Upper lobe of left lung (tissue), 6 donors: Measurements from ENCODE around the gene FLT4. TPM values are rescaled to one million over a fixed set of nuclear protein-coding genes. Genes with fewer than 3 reads are reported as not detected.
A peak's percentile ranks its signal among the peaks of the same experiment; 100 is the strongest.

Experiments used
- ATAC-seq, 2 donors: fragments of 200-7000 bp; cut with Tn5 transposase; one replicate each; pipeline ENCODE4 v1.9.1; 2022; ENCODE audit warnings: mild to moderate bottlenecking in 2 of 2, moderate library complexity in 2 of 2; ENCODE audit not compliant: low FRiP score in 2 of 2
- DNase-seq, 2 donors: peaks; one replicate each; pipeline ENCODE4 v3.0.0-alpha.2; 2019 to 2020
- H3K27ac ChIP-seq, 4 donors: fragments of 200-600 bp; sonication (generic); one replicate each; pipeline ENCODE4 v1.5.1; 2016 to 2019
- H3K27me3 ChIP-seq, 4 donors: fragments of 200-600 bp; sonication (generic); one replicate each; pipeline ENCODE4 v1.5.1; 2017 to 2019
- H3K36me3 ChIP-seq, 4 donors: fragments of 200-600 bp; sonication (generic); one replicate each; pipeline ENCODE4 v1.5.1; 2016 to 2019
- H3K4me1 ChIP-seq, 4 donors: fragments of 200-600 bp; sonication (generic); one replicate each; pipeline ENCODE4 v1.5.1; 2018 to 2019
- H3K4me3 ChIP-seq, 4 donors: fragments of 200-600 bp; sonication (generic); one replicate each; pipeline ENCODE4 v1.5.1; 2017 to 2019; ENCODE audit warnings: mild to moderate bottlenecking in 2 of 4, moderate library complexity in 1 of 4
- H3K9me3 ChIP-seq, 4 donors: fragments of 200-600 bp; sonication (generic); one replicate each; pipeline ENCODE4 v1.5.1; 2018 to 2019
- EP300 ChIP-seq, 4 donors: sonication (generic); formaldehyde crosslinking; IDR thresholded peaks; one replicate each; pipeline ENCODE4 v1.5.1; 2017; ENCODE audit warnings: antibody characterized with exemption in 4 of 4, control low read depth in 2 of 4
- POLR2A ChIP-seq, 4 donors: fragments of 450-650 bp; IDR thresholded peaks; one replicate each; pipeline ENCODE4 v1.5.1; 2016 to 2017; ENCODE audit warnings: antibody characterized with exemption in 4 of 4, mild to moderate bottlenecking in 2 of 4
- POLR2AphosphoS5 ChIP-seq, 2 donors: sonication (generic); formaldehyde crosslinking; IDR thresholded peaks; one replicate each; pipeline ENCODE4 v1.5.1; 2017; ENCODE audit warnings: antibody characterized with exemption in 2 of 2
- WGBS, 2 donors: methylation state at CpG; one replicate each; pipeline ENCODE4 v1.1.5; 2017 to 2018; 5-methylcytosine and 5-hydroxymethylcytosine counted together
- total RNA-seq, 6 donors: library from RNA; depleted of rRNA in 4 of 6; stranded (reverse); fragments of >200 nt in 4 of 6; gene quantifications; one replicate each; pipeline versions ENCODE4 v1.1.0 to v1.2.1, GENCODE V29; 2016 to 2021
- TF ChIP-seq, protein P1 (sequence below), 6 experiments: fragments of 450-650 bp in 4 of 6; fragments of 200-600 bp in 2 of 6; sonication (generic) in 2 of 6; IDR thresholded peaks; one replicate each; pipeline ENCODE4 v1.5.1; 2016 to 2019; ENCODE audit warnings: antibody characterized with exemption in 6 of 6
- donor health status: DM: no; HTN: no; CAD: no; lungs with moderate emphysema.
- donor health status: DM: no; HTN: yes; CAD: no; lungs with severe emphysema.

Gene FLT4
- total RNA-seq, 6 donors from 2014 or later = 11.7 to 34.0 (median 21.2) TPM

DNA sequence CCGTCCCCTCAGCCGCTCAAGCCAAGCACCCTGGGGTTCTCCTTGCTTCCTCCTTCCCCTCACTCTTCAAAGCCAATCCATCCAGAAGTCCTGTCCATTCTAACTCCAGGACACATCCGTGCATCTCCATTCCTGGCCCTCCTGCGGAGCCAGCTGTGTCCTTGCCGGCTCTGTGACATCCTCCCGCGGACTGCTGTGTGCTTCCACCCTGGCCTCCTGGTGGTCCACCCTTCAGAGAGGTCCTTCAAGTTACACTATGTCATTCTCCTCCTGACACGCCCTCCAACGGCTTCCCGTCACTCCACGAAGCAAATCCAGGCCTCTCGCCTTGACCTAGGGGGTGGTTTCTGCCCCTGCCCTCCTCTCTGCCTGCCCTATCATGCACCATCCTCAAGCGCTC is 45.1 kb downstream of the FLT4 start:
- Histone ChIP-seq H3K27ac (no peak overlapping the region), H3K4me3 (no peak overlapping the region), H3K4me1 (peaks cover 0 to 12% (median 2%) of the 10 kb centered on the region in 4 donors), H3K36me3 (peaks cover 0 to 4% (median 0%) of the 10 kb centered on the region in 4 donors), H3K9me3 (no peaks in the 10 kb centered on the region), H3K27me3 (no peaks in the 10 kb centered on the region)
- TF ChIP-seq POLR2A (IDR thresholded peaks at IDR 0.05) = no peak
- TF ChIP-seq, protein P1, sequence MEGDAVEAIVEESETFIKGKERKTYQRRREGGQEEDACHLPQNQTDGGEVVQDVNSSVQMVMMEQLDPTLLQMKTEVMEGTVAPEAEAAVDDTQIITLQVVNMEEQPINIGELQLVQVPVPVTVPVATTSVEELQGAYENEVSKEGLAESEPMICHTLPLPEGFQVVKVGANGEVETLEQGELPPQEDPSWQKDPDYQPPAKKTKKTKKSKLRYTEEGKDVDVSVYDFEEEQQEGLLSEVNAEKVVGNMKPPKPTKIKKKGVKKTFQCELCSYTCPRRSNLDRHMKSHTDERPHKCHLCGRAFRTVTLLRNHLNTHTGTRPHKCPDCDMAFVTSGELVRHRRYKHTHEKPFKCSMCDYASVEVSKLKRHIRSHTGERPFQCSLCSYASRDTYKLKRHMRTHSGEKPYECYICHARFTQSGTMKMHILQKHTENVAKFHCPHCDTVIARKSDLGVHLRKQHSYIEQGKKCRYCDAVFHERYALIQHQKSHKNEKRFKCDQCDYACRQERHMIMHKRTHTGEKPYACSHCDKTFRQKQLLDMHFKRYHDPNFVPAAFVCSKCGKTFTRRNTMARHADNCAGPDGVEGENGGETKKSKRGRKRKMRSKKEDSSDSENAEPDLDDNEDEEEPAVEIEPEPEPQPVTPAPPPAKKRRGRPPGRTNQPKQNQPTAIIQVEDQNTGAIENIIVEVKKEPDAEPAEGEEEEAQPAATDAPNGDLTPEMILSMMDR (IDR thresholded peaks at IDR 0.05) = no peak
- no peak for TF ChIP-seq POLR2AphosphoS5 (IDR thresholded peaks at IDR 0.05)
- TF ChIP-seq EP300 (IDR thresholded peaks at IDR 0.05) = no peak
- ATAC-seq = no peak
- DNase-seq = no peak
- 84 to 86% methylated on average over 13 of the region's 13 CpGs for WGBS, 2 donors

DNA sequence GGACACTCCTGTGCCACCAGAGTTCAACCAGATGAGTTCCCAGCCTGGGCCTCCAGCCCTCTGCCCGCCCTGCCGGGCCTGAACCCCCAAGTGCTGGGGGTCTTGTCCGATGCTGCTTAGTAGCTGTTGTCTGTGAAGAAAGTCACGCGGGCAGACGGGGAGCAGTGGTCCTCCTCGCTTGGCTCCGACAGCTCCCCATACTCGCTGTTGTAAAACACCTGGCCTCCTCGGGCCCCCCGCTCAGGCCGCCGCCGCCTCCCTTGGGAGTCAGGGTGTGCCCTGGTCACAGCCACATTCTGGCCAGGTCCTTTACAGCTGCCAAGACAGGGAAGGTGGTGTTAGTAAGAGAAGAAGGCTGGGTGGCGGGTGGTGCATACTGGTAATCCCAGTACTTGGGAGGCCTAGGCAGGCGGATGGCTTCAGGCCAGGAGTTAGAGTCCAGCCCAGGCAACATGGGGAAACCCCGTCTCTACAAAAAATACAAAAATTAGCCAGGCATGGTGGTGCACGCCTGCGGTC is 46.3 kb downstream of the FLT4 start:
- ATAC-seq = no peak
- no peaks in the 10 kb centered on the region for H3K36me3 ChIP-seq
- no peaks in the 10 kb centered on the region for H3K9me3 ChIP-seq
- H3K4me3 ChIP-seq = no peak overlapping the region
- H3K4me1 ChIP-seq = peaks cover 0 to 10% (median 2%) of the 10 kb centered on the region in 4 donors
- no peak overlapping the region for H3K27ac ChIP-seq
- WGBS, 2 donors = 94 to 96% methylated on average over 16 to 18 of the region's 19 CpGs
- TF ChIP-seq, protein P1 (IDR thresholded peaks at IDR 0.05) = no peak
- TF ChIP-seq POLR2A (IDR thresholded peaks at IDR 0.05) = no peak
- TF ChIP-seq POLR2AphosphoS5 (IDR thresholded peaks at IDR 0.05) = no peak
- TF ChIP-seq EP300 (IDR thresholded peaks at IDR 0.05) = no peak
- no peaks in the 10 kb centered on the region for H3K27me3 ChIP-seq
- DNase-seq = peak in 1 of 2 donors; percentile 84

DNA sequence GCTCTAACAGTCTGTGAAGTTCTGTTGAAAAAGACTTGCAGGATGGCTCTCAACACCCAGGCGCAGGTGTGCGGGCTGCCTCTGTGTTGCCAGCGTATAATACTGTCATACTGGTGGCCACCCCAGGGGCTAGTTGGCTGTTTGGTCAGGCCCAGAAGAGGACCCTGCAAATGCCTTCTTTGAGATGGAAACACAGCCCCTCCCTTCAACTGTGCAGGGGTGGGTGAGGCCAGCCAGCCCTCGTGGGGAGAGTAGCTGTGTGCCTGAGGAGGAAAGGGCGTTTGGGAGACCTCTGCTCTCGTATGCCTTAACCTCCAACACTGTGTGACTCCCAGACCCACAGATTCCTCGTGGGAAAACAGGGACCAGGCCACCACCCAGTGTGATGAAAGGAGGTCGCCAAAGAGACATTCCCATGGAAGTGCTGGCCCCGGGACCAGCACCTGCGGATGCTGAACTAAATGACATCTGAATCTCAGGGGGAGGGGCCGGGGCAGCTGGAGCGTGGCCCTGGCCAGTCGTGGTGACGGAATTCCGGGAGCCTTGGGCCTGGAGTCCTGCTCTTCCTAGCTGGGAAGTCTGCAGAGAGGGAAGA is 46.8 kb downstream of the FLT4 start:
- ATAC-seq (no peak), DNase-seq (no peak)
- no peak for TF ChIP-seq POLR2A (IDR thresholded peaks at IDR 0.05)
- no peak for TF ChIP-seq POLR2AphosphoS5 (IDR thresholded peaks at IDR 0.05)
- TF ChIP-seq, protein P1 (IDR thresholded peaks at IDR 0.05) = no peak
- no peak for TF ChIP-seq EP300 (IDR thresholded peaks at IDR 0.05)
- Histone ChIP-seq H3K9me3 (no peaks in the 10 kb centered on the region), H3K4me1 (peaks cover 0 to 10% (median 2%) of the 10 kb centered on the region in 4 donors), H3K36me3 (no peaks in the 10 kb centered on the region), H3K27me3 (no peaks in the 10 kb centered on the region), H3K27ac (no peak overlapping the region), H3K4me3 (no peak overlapping the region)
- WGBS, 2 donors = 78 to 80% methylated on average over 4 to 15 of the region's 15 CpGs

DNA sequence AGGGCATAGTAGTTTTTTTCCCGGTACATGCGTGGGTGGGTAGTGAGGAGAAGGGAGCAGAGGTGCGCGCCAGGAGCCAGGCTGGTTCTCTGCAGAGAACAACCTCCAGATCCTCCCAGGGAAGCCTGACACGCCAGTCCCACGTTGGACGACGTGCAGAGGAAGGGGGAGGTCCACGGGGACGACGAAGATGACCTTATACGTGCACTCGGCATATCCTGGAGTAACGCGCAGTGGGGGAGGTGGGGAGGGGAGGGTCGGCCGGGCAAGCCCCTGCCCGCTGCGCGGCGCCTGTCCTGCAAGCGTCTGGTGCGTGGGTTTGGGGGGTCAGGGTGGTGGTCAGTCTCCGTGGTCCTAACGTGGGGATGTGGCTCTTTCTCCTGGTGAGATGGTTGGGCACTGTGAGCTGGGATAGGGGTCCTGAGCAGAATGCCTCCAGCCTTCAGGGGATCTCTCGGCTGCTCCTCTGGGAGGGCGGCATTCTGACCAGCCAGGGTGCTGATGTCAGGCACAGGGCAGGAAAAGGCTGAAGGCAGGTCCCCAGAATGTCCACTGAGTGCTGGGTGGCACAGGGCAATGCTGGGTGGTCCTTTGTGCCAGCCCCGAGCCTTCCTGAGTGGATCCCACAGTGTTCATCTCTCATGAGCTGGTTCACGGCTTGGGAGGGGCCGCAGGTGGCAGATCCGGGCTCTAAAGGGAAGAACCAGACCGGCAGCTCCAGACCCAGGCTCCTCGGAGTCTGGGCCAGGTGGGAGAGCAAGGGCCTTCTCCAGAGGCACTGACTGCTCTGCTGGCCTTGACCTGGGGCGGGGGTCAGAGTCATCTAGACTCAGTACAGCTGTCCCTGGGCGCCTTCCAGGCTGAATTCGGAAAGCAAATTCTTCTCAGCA is 47.6 kb downstream of the FLT4 start:
- Histone ChIP-seq H3K36me3 (no peaks in the 10 kb centered on the region), H3K9me3 (no peaks in the 10 kb centered on the region), H3K27ac (no peak overlapping the region), H3K4me3 (no peak overlapping the region), H3K4me1 (peaks cover 0 to 10% (median 4%) of the 10 kb centered on the region in 4 donors), H3K27me3 (no peaks in the 10 kb centered on the region)
- no peak for TF ChIP-seq POLR2AphosphoS5 (IDR thresholded peaks at IDR 0.05)
- WGBS, 2 donors = 85 to 90% methylated on average over 8 to 36 of the region's 36 CpGs
- no peak for ATAC-seq
- DNase-seq = peak; percentile 19 to 73

DNA sequence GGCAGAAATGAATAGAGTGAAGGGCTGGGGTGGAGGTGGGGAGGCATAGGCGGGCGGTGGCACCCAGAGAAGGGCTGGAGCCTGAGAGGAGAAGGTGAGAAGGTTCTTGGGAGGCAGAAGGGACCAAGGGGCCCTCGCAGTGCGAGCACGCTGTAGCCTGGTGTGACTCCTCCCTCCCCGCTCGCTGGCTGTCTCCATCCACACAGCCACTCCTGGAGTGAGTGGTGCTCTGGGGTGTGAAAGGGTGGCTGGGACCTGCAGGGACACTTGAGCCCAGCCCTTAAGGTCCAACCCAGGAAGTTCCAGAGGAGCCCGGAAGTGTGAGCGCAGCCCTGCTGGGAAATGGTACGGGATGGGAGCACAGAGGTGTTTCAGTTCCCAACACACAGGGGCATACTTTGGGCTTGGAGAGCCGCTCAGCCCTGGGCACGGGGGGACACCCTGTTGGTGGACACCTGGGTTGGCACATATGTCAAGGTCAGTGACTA is 48.8 kb downstream of the FLT4 start:
- H3K4me1 ChIP-seq = peaks cover 0 to 22% (median 12%) of the 10 kb centered on the region in 4 donors
- no peaks in the 10 kb centered on the region for H3K9me3 ChIP-seq
- peak in 1 of 2 donors; percentile 75 for ATAC-seq
- WGBS, 2 donors = 60 to 71% methylated on average over 12 of the region's 12 CpGs
- no peak overlapping the region for H3K4me3 ChIP-seq
- peak; percentile 50 to 83 for DNase-seq
- H3K27me3 ChIP-seq = no peaks in the 10 kb centered on the region
- peak overlapping the region in 2 of 4 donors; percentile 5 to 71 for H3K27ac ChIP-seq
- TF ChIP-seq POLR2AphosphoS5 (IDR thresholded peaks at IDR 0.05) (no peak), POLR2A (IDR thresholded peaks at IDR 0.05) (peak in 1 of 4 donors; percentile 35), EP300 (IDR thresholded peaks at IDR 0.05) (peak in 1 of 4 donors; percentile 2)
- TF ChIP-seq, protein P1 (IDR thresholded peaks at IDR 0.05) = no peak
- H3K36me3 ChIP-seq = no peaks in the 10 kb centered on the region
